Panc1 (cell line): ENCODE data around the gene PRDM7. TPM values are rescaled to one million over a fixed set of nuclear protein-coding genes. Genes with fewer than 3 reads are reported as not detected.
"Not testable (repeated sequence)": the region's sequence is repeated elsewhere in the genome, so short reads cannot be mapped to it uniquely, and the experiment has no call there.

Experiments
- ATAC-seq: fragments of 200-7000 bp; cut with Tn5 transposase; 2 replicates; pipeline ENCODE4 v1.9.1; 2020; ENCODE audit warnings: mild to moderate bottlenecking, moderate library complexity
- BruUV-seq: library from RNA; stranded (reverse); fragments of 400-500 nt; replicated peaks from 2 replicates; lab custom pipeline; 2021; lab: Mats Ljungman, UMichigan
- CTCF ChIA-PET: fragments of 300-600 bp; sonication (Branson Sonifier 250); formaldehyde crosslinking; loops from one replicate; lab custom pipeline; 2022; ENCODE audit warnings: antibody characterized with exemption; lab: Charles Lee
- POLR2A ChIA-PET: fragments of 300-600 bp; sonication (Branson Sonifier 250); formaldehyde crosslinking; loops from one replicate; lab custom pipeline; 2022; ENCODE audit warnings: antibody characterized with exemption; lab: Charles Lee
- DNase-seq: peaks from one replicate; pipeline ENCODE4 v3.0.0-alpha.2; 2010; ENCODE audit warnings: low read depth, low spot score
- H3K27ac ChIP-seq: 2 replicates; pipeline ENCODE4 v1.5.1; 2011; ENCODE audit warnings: mild to moderate bottlenecking, low read length, inconsistent platforms
- H3K27me3 ChIP-seq: fragments of 200-500 bp; sonication (Bioruptor generic); 2 replicates; pipeline ENCODE4 v1.6.0; 2014; ENCODE audit warnings: low read length, inconsistent platforms; ENCODE audit not compliant: control insufficient read depth, insufficient read depth
- H3K36me3 ChIP-seq: fragments of 200-500 bp; sonication (Bioruptor generic); 2 replicates; pipeline ENCODE4 v1.5.1; 2014; ENCODE audit warnings: inconsistent platforms, mild to moderate bottlenecking, low read length, moderate library complexity; ENCODE audit not compliant: control insufficient read depth, insufficient read depth
- H3K4me1 ChIP-seq: 2 replicates; pipeline ENCODE4 v1.5.1; 2011; ENCODE audit warnings: inconsistent platforms, mild to moderate bottlenecking, low read length, moderate library complexity; ENCODE audit not compliant: control insufficient read depth, insufficient read depth
- H3K4me3 ChIP-seq, 2 experiments: 2 replicates each; pipeline ENCODE4 v1.5.1; 2011 to 2012; ENCODE audit warnings: low read depth in 2 of 2, low read length in 2 of 2, mild to moderate bottlenecking in 2 of 2, inconsistent platforms in 1 of 2, moderate library complexity in 1 of 2
- H3K9me3 ChIP-seq: fragments of 200-500 bp; sonication (Bioruptor generic); 2 replicates; pipeline ENCODE4 v1.5.1; 2014; ENCODE audit warnings: low read depth, mild to moderate bottlenecking, inconsistent platforms, low read length, moderate library complexity; ENCODE audit not compliant: control insufficient read depth, insufficient read depth
- CTCF ChIP-seq: fragments of 450-650 bp; IDR thresholded peaks from 2 replicates; pipeline ENCODE4 v1.5.1; 2017; ENCODE audit warnings: mild to moderate bottlenecking
- in situ Hi-C: cut with HindIII; loops from 2 replicates; pipeline ENCODE4 v1.10.0; 2016; ENCODE audit warnings: low sequenced_read_pairs, low pct_unique_long_range_greater_than_20kb
- intact Hi-C: fragments of 100-400 bp; cut with micrococcal nuclease; formaldehyde crosslinking; loops from one replicate; pipeline ENCODE4 v1.10.0; 2022; ENCODE audit not compliant: unreplicated experiment
- total RNA-seq: library from RNA; stranded (reverse); gene quantifications from one replicate; pipeline ENCODE4 v1.2.1, GENCODE V29; 2021; ENCODE audit not compliant: unreplicated experiment

Gene PRDM7
- total RNA-seq, 1 experiment from 2014 or later, result not detected

- intact Hi-C loops, H3K4me1 ChIP-seq, BruUV-seq, H3K4me3 ChIP-seq, H3K36me3 ChIP-seq, H3K27ac ChIP-seq, POLR2A ChIA-PET, H3K27me3 ChIP-seq, in situ Hi-C loops, DNase-seq, CTCF ChIA-PET, H3K9me3 ChIP-seq: not testable (repeated sequence)
- peak; percentile 86 for ATAC-seq
- TF ChIP-seq CTCF, result peak; percentile 34
Measured at GRCh38 chr16:90106271-90106670, 29.1 kb upstream of the PRDM7 start.

DNA sequence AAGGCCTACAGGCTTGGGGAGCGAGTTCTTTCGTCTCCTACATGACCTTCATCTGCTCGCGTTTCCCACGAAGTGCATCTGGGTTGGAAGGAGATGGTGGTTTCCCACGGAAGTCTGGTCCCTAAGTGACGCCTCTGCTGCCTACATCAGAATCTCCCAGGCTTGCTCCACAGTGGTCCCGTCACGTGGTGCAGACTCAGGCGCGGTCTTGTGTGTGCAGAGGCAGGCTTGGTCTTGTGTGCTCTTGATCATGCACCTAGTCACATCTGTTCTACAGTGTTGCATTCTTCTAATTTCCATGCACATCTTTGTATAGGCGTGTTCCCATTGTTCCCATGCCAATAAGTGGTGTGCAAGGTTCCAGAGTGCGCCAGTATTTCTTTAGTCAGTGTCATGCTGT, 27.6 kb upstream of the PRDM7 start:
- ATAC-seq, H3K27me3 ChIP-seq, H3K9me3 ChIP-seq, H3K36me3 ChIP-seq, CTCF ChIA-PET, H3K4me3 ChIP-seq, DNase-seq, in situ Hi-C loops, H3K4me1 ChIP-seq, intact Hi-C loops, BruUV-seq, POLR2A ChIA-PET, H3K27ac ChIP-seq: not testable (repeated sequence)

DNA sequence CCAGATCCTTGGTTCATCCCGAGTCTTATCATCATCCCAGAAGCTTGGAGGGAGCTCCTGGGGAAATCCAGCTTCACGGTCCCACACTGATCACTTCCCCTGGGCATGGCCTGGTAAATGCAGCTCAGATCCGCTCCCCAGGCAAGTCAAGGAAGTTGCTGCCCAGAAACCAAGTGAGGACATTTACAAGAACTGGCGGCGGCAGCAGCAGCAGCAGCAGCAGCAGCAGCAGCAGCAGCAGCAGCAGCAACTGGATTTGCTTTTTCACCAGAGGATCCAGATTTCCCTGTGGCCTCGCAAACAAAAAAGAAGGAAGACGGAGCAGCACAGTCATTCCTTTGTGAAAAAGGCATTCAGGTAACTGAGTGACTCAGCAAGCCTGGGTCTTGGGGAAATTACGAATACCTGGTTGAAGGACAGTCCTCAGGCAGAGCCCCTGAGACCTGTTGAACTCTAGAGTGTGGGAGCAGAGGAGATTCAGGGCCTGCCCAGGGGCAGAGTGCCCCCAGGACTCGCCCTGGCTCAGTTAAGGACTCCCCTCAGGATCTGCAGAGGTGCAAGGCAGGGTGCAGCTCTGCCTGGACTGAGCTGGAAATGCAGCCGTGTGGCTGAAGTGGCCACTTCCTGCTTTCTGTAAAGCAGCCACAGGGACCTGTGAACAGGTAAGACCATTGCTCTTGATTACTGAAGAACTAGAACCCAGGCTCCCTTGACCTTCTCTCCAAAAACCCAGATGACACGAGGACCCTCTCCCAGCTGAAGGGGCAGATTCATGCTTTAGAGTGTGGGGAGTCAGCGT, 25.2 kb upstream of the PRDM7 start:
- DNase-seq, H3K4me3 ChIP-seq, POLR2A ChIA-PET, ATAC-seq, H3K36me3 ChIP-seq, H3K27ac ChIP-seq, CTCF ChIA-PET, in situ Hi-C loops, H3K4me1 ChIP-seq, H3K27me3 ChIP-seq, H3K9me3 ChIP-seq, intact Hi-C loops, BruUV-seq: not testable (repeated sequence)

- CTCF ChIA-PET, DNase-seq, H3K4me1 ChIP-seq, H3K9me3 ChIP-seq, BruUV-seq, ATAC-seq, H3K4me3 ChIP-seq, in situ Hi-C loops, intact Hi-C loops, H3K36me3 ChIP-seq, POLR2A ChIA-PET, H3K27ac ChIP-seq, H3K27me3 ChIP-seq: not testable (repeated sequence)
Measured at GRCh38 chr16:90101332-90101731, 24.2 kb upstream of the PRDM7 start.

DNA sequence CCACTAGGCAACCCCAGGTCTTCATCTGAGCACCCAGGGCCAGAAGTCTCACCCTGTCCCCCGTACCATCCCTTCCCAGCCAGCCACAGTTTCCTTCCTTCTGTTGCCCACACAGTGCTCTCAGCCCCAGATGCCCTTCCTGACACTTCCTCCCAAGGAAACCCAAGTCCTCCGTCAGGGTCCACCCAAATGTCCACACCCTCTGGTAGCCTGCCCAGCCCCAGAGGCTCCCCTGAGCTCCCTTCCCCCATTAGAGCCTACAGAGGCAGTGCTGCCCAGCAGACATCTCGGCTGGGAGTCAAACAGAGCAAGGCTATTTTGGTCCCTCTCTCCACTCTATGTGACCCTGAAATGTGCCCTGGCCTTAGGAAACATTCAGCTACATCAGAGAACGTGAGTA, 23.7 kb upstream of the PRDM7 start:
- POLR2A ChIA-PET, CTCF ChIA-PET, BruUV-seq, in situ Hi-C loops, H3K4me1 ChIP-seq, intact Hi-C loops, H3K4me3 ChIP-seq, H3K27ac ChIP-seq, H3K9me3 ChIP-seq, DNase-seq, ATAC-seq, H3K27me3 ChIP-seq, H3K36me3 ChIP-seq: not testable (repeated sequence)

- ATAC-seq, H3K27ac ChIP-seq, H3K36me3 ChIP-seq, H3K4me3 ChIP-seq, H3K9me3 ChIP-seq, DNase-seq, H3K4me1 ChIP-seq, in situ Hi-C loops, BruUV-seq, CTCF ChIA-PET, POLR2A ChIA-PET, H3K27me3 ChIP-seq, intact Hi-C loops: not testable (repeated sequence)
Measured at GRCh38 chr16:90100229-90100628, 23.1 kb upstream of the PRDM7 start.

- BruUV-seq, H3K27me3 ChIP-seq, H3K27ac ChIP-seq, CTCF ChIA-PET, H3K4me3 ChIP-seq, H3K36me3 ChIP-seq, in situ Hi-C loops, ATAC-seq, H3K4me1 ChIP-seq, intact Hi-C loops, POLR2A ChIA-PET, DNase-seq, H3K9me3 ChIP-seq: not testable (repeated sequence)
Measured at GRCh38 chr16:90098936-90099335, 21.8 kb upstream of the PRDM7 start.
